HCT116 (cell line): Measurements from ENCODE around the gene PPP6R3. TPM values are rescaled to one million over a fixed set of nuclear protein-coding genes. Genes with fewer than 3 reads are reported as not detected.

Experiments used
- ATAC-seq: fragments of 200-7000 bp; cut with Tn5 transposase; 2 replicates; pipeline ENCODE4 v1.9.1; 2020; ENCODE audit warnings: mild to moderate bottlenecking, moderate library complexity
- BruUV-seq: library from RNA; stranded (reverse); fragments of 400-500 nt; replicated peaks from 2 replicates; lab custom pipeline; 2021; lab: Mats Ljungman, UMichigan
- CTCF ChIA-PET: fragments of 300-600 bp; sonication (Branson Sonifier 250); formaldehyde crosslinking; loops from one replicate; lab custom pipeline; 2021; ENCODE audit warnings: antibody characterized with exemption; lab: Charles Lee
- POLR2A ChIA-PET: fragments of 300-600, 350-600 bp; sonication (Branson Sonifier 250); formaldehyde crosslinking; loops from one replicate; lab custom pipeline; 2021; ENCODE audit warnings: antibody characterized with exemption; lab: Charles Lee
- RAD21 ChIA-PET, 2 experiments: fragments of 300-600 bp; sonication (Branson Sonifier 250); formaldehyde crosslinking; loops; one replicate each; lab custom pipeline; 2023; ENCODE audit warnings: low total read pairs in 2 of 2; ENCODE audit not compliant: uncharacterized antibody in 2 of 2, unreplicated experiment in 2 of 2, low non-redundant PET in 1 of 2; lab: Charles Lee
- DNase-seq: peaks from one replicate; pipeline ENCODE4 v3.0.0-alpha.2; 2010; ENCODE audit warnings: low read depth, low spot score
- H2AFZ ChIP-seq: fragments of 200-600 bp; shearing (Covaris generic), sonication (generic); 2 replicates; pipeline ENCODE4 v1.6.1; 2017; ENCODE audit warnings: low read depth, mixed run types, mixed read lengths, antibody characterized with exemption, low read length; ENCODE audit not compliant: poor library complexity, severe bottlenecking
- H3K27ac ChIP-seq: 2 replicates; pipeline ENCODE4 v1.5.1; 2012; ENCODE audit warnings: low read depth, low read length
- H3K27me3 ChIP-seq: fragments of 200-600 bp; sonication (generic); 2 replicates; pipeline ENCODE4 v1.6.1; 2016; ENCODE audit warnings: mixed run types, low read length, mixed read lengths; ENCODE audit not compliant: insufficient read depth
- H3K36me3 ChIP-seq, 2 experiments: fragments of 200-500 bp in 1 of 2; fragments of 200-600 bp in 1 of 2; sonication (Bioruptor generic) in 1 of 2; sonication (generic) in 1 of 2; 2 replicates each; pipeline versions ENCODE4 v1.5.1 to v1.6.1; 2014 to 2016; ENCODE audit warnings: low read length in 2 of 2, inconsistent platforms in 1 of 2, mixed read lengths in 1 of 2, mixed run types in 1 of 2; ENCODE audit not compliant: insufficient read depth in 2 of 2, control insufficient read depth in 1 of 2
- H3K4me1 ChIP-seq, 2 experiments: fragments of 200-600 bp in 1 of 2; sonication (generic) in 1 of 2; 2 replicates each; pipeline versions ENCODE4 v1.5.1 to v1.6.1; 2012 to 2017; ENCODE audit warnings: low read length in 2 of 2, inconsistent platforms in 1 of 2, mild to moderate bottlenecking in 1 of 2, mixed read lengths in 1 of 2, mixed run types in 1 of 2, moderate library complexity in 1 of 2; ENCODE audit not compliant: insufficient read depth in 2 of 2, control insufficient read depth in 1 of 2
- H3K4me2 ChIP-seq: fragments of 200-600 bp; sonication (generic); 2 replicates; pipeline ENCODE4 v1.6.1; 2017; ENCODE audit warnings: mixed run types, low read length, mixed read lengths
- H3K4me3 ChIP-seq, 2 experiments: fragments of 200-600 bp in 1 of 2; sonication (generic) in 1 of 2; replicated peaks in 1 of 2; 2 replicates each; pipeline ENCODE4 v1.5.1; 2011 to 2016; ENCODE audit warnings: low read length in 2 of 2, control low read depth in 1 of 2, low read depth in 1 of 2, mild to moderate bottlenecking in 1 of 2, mixed read lengths in 1 of 2, mixed run types in 1 of 2
- H3K79me2 ChIP-seq: fragments of 200-600 bp; sonication (generic); 2 replicates; pipeline ENCODE4 v1.6.1; 2017; ENCODE audit warnings: mild to moderate bottlenecking, mixed run types, low read length, moderate library complexity, mixed read lengths; ENCODE audit not compliant: insufficient read depth
- H3K9ac ChIP-seq: fragments of 200-600 bp; sonication (generic); 2 replicates; pipeline ENCODE4 v1.6.1; 2016; ENCODE audit warnings: low read length, mixed read lengths
- H3K9me2 ChIP-seq: fragments of 200-600 bp; sonication (generic), shearing (Covaris generic); 2 replicates; pipeline ENCODE4 v1.6.1; 2017; ENCODE audit warnings: mixed run types, mild to moderate bottlenecking, moderate library complexity; ENCODE audit not compliant: insufficient read depth
- H3K9me3 ChIP-seq, 2 experiments: fragments of 200-500 bp in 1 of 2; fragments of 200-600 bp in 1 of 2; sonication (Bioruptor generic) in 1 of 2; sonication (generic) in 1 of 2; 2 replicates each; pipeline ENCODE4 v1.6.1; 2014 to 2017; ENCODE audit warnings: low read length in 2 of 2, mixed read lengths in 2 of 2, inconsistent platforms in 1 of 2, low read depth in 1 of 2, mild to moderate bottlenecking in 1 of 2, mixed run types in 1 of 2, moderate library complexity in 1 of 2; ENCODE audit not compliant: control insufficient read depth in 1 of 2, insufficient read depth in 1 of 2
- H4K20me1 ChIP-seq: fragments of 200-600 bp; sonication (generic), shearing (Covaris generic); 2 replicates; pipeline ENCODE4 v1.6.1; 2017; ENCODE audit warnings: mixed run types, mild to moderate bottlenecking, moderate library complexity; ENCODE audit not compliant: insufficient read depth
- ATF3 ChIP-seq: IDR thresholded peaks from 2 replicates; pipeline ENCODE4 v1.6.1; 2012
- CBX3 ChIP-seq: IDR thresholded peaks from 2 replicates; pipeline ENCODE4 v1.6.1; 2012; ENCODE audit warnings: low read depth
- EGR1 ChIP-seq: IDR thresholded peaks from 2 replicates; pipeline ENCODE4 v1.6.1; 2012; ENCODE audit warnings: low read depth
- ELF1 ChIP-seq: IDR thresholded peaks from 2 replicates; pipeline ENCODE4 v1.6.1; 2012; ENCODE audit warnings: low read depth, borderline replicate concordance
- POLR2A ChIP-seq: IDR thresholded peaks from 2 replicates; pipeline ENCODE4 v1.7.0; 2011; ENCODE audit warnings: borderline replicate concordance; ENCODE audit not compliant: insufficient read depth, insufficient read length; ENCODE audit errors: extremely low read depth
- POLR2AphosphoS5 ChIP-seq: IDR thresholded peaks from 2 replicates; pipeline ENCODE4 v1.6.1; 2011; ENCODE audit warnings: mild to moderate bottlenecking, low read depth, low read length, moderate library complexity
- RAD21 ChIP-seq: IDR thresholded peaks from 2 replicates; pipeline ENCODE4 v1.6.1; 2012; ENCODE audit warnings: low read depth, mild to moderate bottlenecking
- SIN3A ChIP-seq: IDR thresholded peaks from 2 replicates; pipeline ENCODE4 v1.6.1; 2012; ENCODE audit warnings: low read depth
- SP1 ChIP-seq: IDR thresholded peaks from 2 replicates; pipeline ENCODE4 v1.6.1; 2012; ENCODE audit warnings: low read depth
- SRF ChIP-seq: IDR thresholded peaks from 2 replicates; pipeline ENCODE4 v1.6.1; 2012; ENCODE audit warnings: low read depth
- TCF7L2 ChIP-seq: IDR thresholded peaks from 2 replicates; pipeline ENCODE4 v1.7.0; 2011; ENCODE audit warnings: borderline replicate concordance, inconsistent platforms; ENCODE audit not compliant: insufficient read depth, insufficient read length; ENCODE audit errors: extremely low read depth
- YY1 ChIP-seq: IDR thresholded peaks from 2 replicates; pipeline ENCODE4 v1.6.1; 2011; ENCODE audit warnings: low read length, low read depth, moderate library complexity, mild to moderate bottlenecking; ENCODE audit not compliant: insufficient replicate concordance; ENCODE audit errors: extremely low read depth
- ZFX ChIP-seq: fragments of 450-650 bp; IDR thresholded peaks from 2 replicates; pipeline ENCODE4 v1.6.1; 2017
- intact Hi-C: fragments of 100-400 bp; cut with micrococcal nuclease; formaldehyde crosslinking; loops from 2 replicates; pipeline ENCODE4 v1.10.0; 2022
- total RNA-seq: library from RNA; stranded (reverse); gene quantifications from one replicate; pipeline ENCODE4 v1.2.1, GENCODE V29; 2021; ENCODE audit not compliant: unreplicated experiment
- TF ChIP-seq, protein P1 (sequence below), 3 experiments: fragments of 200-600 bp in 1 of 3; sonication (generic) in 1 of 3; IDR thresholded peaks in 2 of 3; conservative IDR thresholded peaks in 1 of 3; 2 replicates each; pipeline ENCODE4 v1.5.1; 2012 to 2017; ENCODE audit warnings: low read depth in 2 of 3, low read length in 2 of 3, antibody characterized with exemption in 1 of 3, borderline replicate concordance in 1 of 3, control low read depth in 1 of 3, mild to moderate bottlenecking in 1 of 3, mixed read lengths in 1 of 3, mixed run types in 1 of 3, moderate library complexity in 1 of 3; ENCODE audit not compliant: insufficient read depth in 1 of 3
- TF ChIP-seq, protein P2 (sequence below): IDR thresholded peaks from 2 replicates; pipeline ENCODE4 v1.6.1; 2011; ENCODE audit warnings: mild to moderate bottlenecking, low read length, moderate library complexity; ENCODE audit not compliant: insufficient replicate concordance; ENCODE audit errors: extremely low read depth

Gene PPP6R3
- total RNA-seq, 1 experiment from 2014 or later, result 113 TPM

DNA sequence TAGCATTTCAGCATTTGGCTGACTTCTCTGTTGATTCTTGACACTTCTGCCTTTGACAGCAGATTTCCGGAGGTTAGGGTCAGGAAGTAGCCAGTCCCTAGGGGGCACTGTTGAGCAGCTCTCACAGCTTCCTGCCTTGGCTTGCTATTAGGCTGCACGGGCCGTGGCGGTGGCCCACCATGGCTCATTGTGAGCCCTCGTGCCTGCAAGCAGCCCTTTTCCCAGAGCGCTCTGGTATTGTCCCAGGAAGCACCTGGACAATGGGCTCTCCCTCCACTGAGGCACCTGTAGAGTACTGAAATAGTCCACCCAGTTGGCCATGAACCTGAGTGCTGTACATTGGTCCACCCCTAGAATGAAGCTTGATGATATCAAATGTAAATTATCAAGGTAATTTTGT is 123.5 kb downstream of the PPP6R3 start:
- RAD21 ChIA-PET, result interaction anchor here in 1 of 2 experiments (1.2 kb wide), 1 partner anchor 260 kb away, joined by 3 read pairs; no protein-coding TSS in a partner anchor
- no peaks in the 10 kb centered on the region for H3K4me1 ChIP-seq
- no peak overlapping the region for H3K4me3 ChIP-seq
- H3K79me2 ChIP-seq, result peaks cover 45% of the 10 kb centered on the region
- intact Hi-C loops, result no loop called here
- no peak for DNase-seq
- H3K27ac ChIP-seq, result no peak overlapping the region
- BruUV-seq, result no TSS peak
- H2AFZ ChIP-seq, result no peak overlapping the region
- H3K4me2 ChIP-seq, result no peak overlapping the region
- peak; percentile 88 for ATAC-seq
- CTCF ChIA-PET, result interaction anchor here (0.8 to 1.9 kb wide), 3 partner anchors 9 to 14 kb away, joined by 3 to 5 read pairs (median 3); no protein-coding TSS in a partner anchor
- TF ChIP-seq, protein P1, sequence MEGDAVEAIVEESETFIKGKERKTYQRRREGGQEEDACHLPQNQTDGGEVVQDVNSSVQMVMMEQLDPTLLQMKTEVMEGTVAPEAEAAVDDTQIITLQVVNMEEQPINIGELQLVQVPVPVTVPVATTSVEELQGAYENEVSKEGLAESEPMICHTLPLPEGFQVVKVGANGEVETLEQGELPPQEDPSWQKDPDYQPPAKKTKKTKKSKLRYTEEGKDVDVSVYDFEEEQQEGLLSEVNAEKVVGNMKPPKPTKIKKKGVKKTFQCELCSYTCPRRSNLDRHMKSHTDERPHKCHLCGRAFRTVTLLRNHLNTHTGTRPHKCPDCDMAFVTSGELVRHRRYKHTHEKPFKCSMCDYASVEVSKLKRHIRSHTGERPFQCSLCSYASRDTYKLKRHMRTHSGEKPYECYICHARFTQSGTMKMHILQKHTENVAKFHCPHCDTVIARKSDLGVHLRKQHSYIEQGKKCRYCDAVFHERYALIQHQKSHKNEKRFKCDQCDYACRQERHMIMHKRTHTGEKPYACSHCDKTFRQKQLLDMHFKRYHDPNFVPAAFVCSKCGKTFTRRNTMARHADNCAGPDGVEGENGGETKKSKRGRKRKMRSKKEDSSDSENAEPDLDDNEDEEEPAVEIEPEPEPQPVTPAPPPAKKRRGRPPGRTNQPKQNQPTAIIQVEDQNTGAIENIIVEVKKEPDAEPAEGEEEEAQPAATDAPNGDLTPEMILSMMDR (IDR thresholded peaks at IDR 0.05 in 2 of 3, conservative IDR thresholded peaks at IDR 0.05 in 1 of 3; ENCODE audit: borderline replicate concordance in 1 of 3, insufficient read depth in 1 of 3, low read depth in 2 of 3, low read length in 2 of 3), result peak; percentile 15 to 92 (median 78); a peak in 4 of 6 replicates
- peak; percentile 39; the same call in 1 of the 2 replicates for TF ChIP-seq RAD21
- TF ChIP-seq CBX3, result no peak
- TF ChIP-seq, all 23 proteins: peak for 2
- POLR2A ChIA-PET, result no interaction called here
- H4K20me1 ChIP-seq, result peaks cover 15% of the 10 kb centered on the region
- no peaks in the 10 kb centered on the region for H3K9me3 ChIP-seq
- no peak overlapping the region for H3K9ac ChIP-seq
- no peaks in the 10 kb centered on the region for H3K27me3 ChIP-seq
- no peaks in the 10 kb centered on the region for H3K9me2 ChIP-seq
- H3K36me3 ChIP-seq, result peaks cover 23 to 29% of the 10 kb centered on the region in 2 experiments; a peak in 3 of 4 replicates

GRCh38 chr11:68584991-68585524 is 124.5 kb downstream of the PPP6R3 start:
- peaks cover 42% of the 10 kb centered on the region for H3K79me2 ChIP-seq
- no peak overlapping the region for H3K9ac ChIP-seq
- intact Hi-C loops, result no loop called here
- H3K4me1 ChIP-seq, result no peaks in the 10 kb centered on the region
- RAD21 ChIA-PET, result no interaction called here
- CTCF ChIA-PET, result interaction anchor here (1.9 kb wide), 1 partner anchor 10 kb away, joined by 5 read pairs; no protein-coding TSS in a partner anchor
- H3K27ac ChIP-seq, result no peak overlapping the region
- H3K36me3 ChIP-seq, result peaks cover 22 to 29% of the 10 kb centered on the region in 2 experiments; a peak in 3 of 4 replicates
- H3K4me3 ChIP-seq, result no peak overlapping the region
- no peaks in the 10 kb centered on the region for H3K27me3 ChIP-seq
- H3K9me2 ChIP-seq, result no peaks in the 10 kb centered on the region
- peaks cover 15% of the 10 kb centered on the region for H4K20me1 ChIP-seq
- H3K4me2 ChIP-seq, result no peak overlapping the region
- no TSS peak for BruUV-seq
- H3K9me3 ChIP-seq, result no peaks in the 10 kb centered on the region
- POLR2A ChIA-PET, result no interaction called here
- DNase-seq (no peak), ATAC-seq (no peak)
- no peak overlapping the region for H2AFZ ChIP-seq
- no peak for TF ChIP-seq POLR2A
- TF ChIP-seq ZFX, result no peak
- no peak for TF ChIP-seq SIN3A
- no peak for TF ChIP-seq YY1
- TF ChIP-seq SP1, result no peak
- no peak for TF ChIP-seq EGR1
- no peak for TF ChIP-seq TCF7L2
- no peak for TF ChIP-seq SRF
- TF ChIP-seq ATF3, result no peak
- no peak for TF ChIP-seq ELF1
- TF ChIP-seq, protein P2, sequence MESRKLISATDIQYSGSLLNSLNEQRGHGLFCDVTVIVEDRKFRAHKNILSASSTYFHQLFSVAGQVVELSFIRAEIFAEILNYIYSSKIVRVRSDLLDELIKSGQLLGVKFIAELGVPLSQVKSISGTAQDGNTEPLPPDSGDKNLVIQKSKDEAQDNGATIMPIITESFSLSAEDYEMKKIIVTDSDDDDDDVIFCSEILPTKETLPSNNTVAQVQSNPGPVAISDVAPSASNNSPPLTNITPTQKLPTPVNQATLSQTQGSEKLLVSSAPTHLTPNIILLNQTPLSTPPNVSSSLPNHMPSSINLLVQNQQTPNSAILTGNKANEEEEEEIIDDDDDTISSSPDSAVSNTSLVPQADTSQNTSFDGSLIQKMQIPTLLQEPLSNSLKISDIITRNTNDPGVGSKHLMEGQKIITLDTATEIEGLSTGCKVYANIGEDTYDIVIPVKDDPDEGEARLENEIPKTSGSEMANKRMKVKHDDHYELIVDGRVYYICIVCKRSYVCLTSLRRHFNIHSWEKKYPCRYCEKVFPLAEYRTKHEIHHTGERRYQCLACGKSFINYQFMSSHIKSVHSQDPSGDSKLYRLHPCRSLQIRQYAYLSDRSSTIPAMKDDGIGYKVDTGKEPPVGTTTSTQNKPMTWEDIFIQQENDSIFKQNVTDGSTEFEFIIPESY, result no peak
- TF ChIP-seq POLR2AphosphoS5, result no peak
